Transverse colon (tissue), 4 donors: Measurements from ENCODE around the gene AIF1L.

ENCODE experiments used
- EP300 ChIP-seq: sonication (generic); formaldehyde crosslinking; IDR thresholded peaks from one replicate; pipeline ENCODE4 v1.6.1; 2017; ENCODE audit warnings: antibody characterized with exemption, low read depth
- POLR2A ChIP-seq: fragments of 450-650 bp; IDR thresholded peaks from one replicate; pipeline ENCODE4 v1.6.1; 2016; ENCODE audit warnings: antibody characterized with exemption, mild to moderate bottlenecking, moderate library complexity
- POLR2AphosphoS5 ChIP-seq, 3 donors: sonication (generic); formaldehyde crosslinking; IDR thresholded peaks; one replicate each; pipeline ENCODE4 v1.6.1; 2016; ENCODE audit warnings: antibody characterized with exemption in 3 of 3
- TF ChIP-seq, protein P1 (sequence below), 5 experiments: fragments of 200-600 bp in 3 of 5; fragments of 450-650 bp in 2 of 5; sonication (generic) in 3 of 5; IDR thresholded peaks; 1 replicate in 2 of 5; 2 replicates in 3 of 5; pipeline ENCODE4 v1.5.1; 2016 to 2017; ENCODE audit warnings: antibody characterized with exemption in 5 of 5, inconsistent platforms in 3 of 5, mild to moderate bottlenecking in 2 of 5, moderate library complexity in 1 of 5

DNA sequence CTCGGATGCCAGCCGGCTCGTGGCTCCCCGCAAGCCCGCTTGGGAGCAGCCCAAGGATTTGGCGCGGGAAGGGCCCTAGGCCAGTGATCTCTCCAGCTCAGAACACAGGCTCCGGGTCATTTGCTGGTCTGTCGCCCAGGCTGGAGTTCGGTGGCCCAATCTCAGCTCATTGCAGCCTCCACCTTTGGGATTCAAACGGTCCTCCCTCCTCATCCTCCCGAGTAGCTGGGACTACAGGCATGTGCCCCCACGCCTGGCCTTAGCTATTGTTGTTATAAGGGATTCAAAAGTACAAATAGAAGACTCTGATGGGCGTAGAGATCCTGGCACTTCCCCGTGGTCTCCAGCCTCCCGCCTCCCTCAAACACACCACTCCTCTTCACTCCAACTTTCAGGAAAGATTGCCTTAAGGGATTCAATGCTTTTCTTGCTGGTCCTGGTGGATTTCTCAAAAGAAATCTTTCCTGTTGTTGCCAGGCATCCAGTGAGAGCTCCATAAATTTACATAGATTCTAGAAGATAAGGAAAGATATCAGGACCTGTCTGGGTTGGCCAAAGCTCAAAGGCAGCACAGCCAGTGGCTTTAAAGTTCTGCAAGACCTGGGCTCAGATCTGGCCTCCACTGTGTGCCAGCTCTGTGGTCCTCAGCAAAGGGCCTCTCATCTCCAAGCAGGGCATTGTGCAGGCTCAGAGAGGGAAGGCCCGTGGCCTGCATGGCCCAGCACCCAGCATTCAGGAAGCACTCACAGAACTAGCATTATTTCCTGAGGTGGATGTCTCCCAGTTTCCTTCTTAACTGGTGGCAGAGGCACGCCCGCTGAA is 1.0 kb downstream of the AIF1L start:
- TF ChIP-seq, protein P1, sequence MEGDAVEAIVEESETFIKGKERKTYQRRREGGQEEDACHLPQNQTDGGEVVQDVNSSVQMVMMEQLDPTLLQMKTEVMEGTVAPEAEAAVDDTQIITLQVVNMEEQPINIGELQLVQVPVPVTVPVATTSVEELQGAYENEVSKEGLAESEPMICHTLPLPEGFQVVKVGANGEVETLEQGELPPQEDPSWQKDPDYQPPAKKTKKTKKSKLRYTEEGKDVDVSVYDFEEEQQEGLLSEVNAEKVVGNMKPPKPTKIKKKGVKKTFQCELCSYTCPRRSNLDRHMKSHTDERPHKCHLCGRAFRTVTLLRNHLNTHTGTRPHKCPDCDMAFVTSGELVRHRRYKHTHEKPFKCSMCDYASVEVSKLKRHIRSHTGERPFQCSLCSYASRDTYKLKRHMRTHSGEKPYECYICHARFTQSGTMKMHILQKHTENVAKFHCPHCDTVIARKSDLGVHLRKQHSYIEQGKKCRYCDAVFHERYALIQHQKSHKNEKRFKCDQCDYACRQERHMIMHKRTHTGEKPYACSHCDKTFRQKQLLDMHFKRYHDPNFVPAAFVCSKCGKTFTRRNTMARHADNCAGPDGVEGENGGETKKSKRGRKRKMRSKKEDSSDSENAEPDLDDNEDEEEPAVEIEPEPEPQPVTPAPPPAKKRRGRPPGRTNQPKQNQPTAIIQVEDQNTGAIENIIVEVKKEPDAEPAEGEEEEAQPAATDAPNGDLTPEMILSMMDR (IDR thresholded peaks at IDR 0.05) = no peak
- TF ChIP-seq POLR2A (no peak), EP300 (no peak), POLR2AphosphoS5 (IDR thresholded peaks at IDR 0.05) (no peak)
